ENCODE data around the gene CC2D2A. TPM values are rescaled to one million over a fixed set of nuclear protein-coding genes. Genes with fewer than 3 reads are reported as not detected.
"Not testable (repeated sequence)": the region's sequence is repeated elsewhere in the genome, so short reads cannot be mapped to it uniquely, and the experiment has no call there.

The CC2D2A gene
- polyA plus RNA-seq, 3 donors from 2014 or later: 0.29 to 0.75 (median 0.64) TPM

DNA sequence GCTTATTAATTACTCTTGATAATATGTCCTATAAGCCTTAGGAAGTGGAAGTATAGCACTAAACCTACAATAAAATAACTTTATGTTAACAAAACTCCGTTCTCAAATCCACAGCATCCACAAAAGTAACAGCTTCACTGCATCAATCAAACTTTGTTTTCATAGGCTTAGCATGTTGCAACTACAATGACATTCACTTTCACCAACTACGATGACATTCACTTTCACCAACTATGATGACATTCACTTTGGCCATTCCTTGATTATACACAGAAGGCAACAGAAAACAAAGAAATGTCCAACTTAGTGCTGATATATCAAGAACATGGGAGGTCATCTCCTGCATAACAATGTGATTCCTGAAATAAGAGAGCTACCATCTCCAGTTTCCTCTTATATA, 141.2 kb downstream of the CC2D2A start:
- Mint-ChIP-seq H3K36me3 (peaks cover 8 to 22% (median 10%) of the 10 kb centered on the region in 3 donors), H3K4me1 (peaks cover 20 to 43% of the 10 kb centered on the region in 2 donors), H3K4me3 (no peak overlapping the region), H3K27ac (no peak overlapping the region), H3K27me3 (ENCODE audit: low read depth in 3 of 3) (peaks cover 0 to 3% (median 0%) of the 10 kb centered on the region in 3 donors), H3K9me3 (no peaks in the 10 kb centered on the region)
- DNase-seq: no peak

DNA sequence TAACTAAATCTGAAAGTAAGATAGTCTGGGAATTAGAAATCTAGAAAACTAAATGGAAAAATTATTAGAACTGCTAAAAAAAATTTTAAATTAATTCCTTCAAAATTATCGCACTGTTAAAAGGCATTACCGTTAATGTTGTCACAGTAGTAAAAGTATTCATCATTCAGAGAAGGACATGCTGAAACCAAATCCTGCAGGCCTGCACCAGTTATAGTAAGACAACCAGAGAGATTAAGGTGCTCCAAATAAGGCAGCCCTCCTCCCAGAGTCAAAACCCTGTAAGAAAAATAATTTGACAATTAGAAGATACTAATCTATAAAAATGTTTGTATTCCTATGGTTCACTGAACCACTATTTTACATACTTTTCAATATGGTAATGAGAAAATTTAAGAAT, 142.5 kb downstream of the CC2D2A start:
- no peak overlapping the region for H3K27ac Mint-ChIP-seq
- no peak overlapping the region for H3K4me3 Mint-ChIP-seq
- H3K36me3 Mint-ChIP-seq: peaks cover 14 to 35% (median 17%) of the 10 kb centered on the region in 3 donors
- peaks cover 26 to 52% of the 10 kb centered on the region in 2 donors for H3K4me1 Mint-ChIP-seq
- H3K9me3 Mint-ChIP-seq: no peaks in the 10 kb centered on the region
- DNase-seq: no peak
- H3K27me3 Mint-ChIP-seq (ENCODE audit: low read depth in 3 of 3): peaks cover 0 to 7% (median 0%) of the 10 kb centered on the region in 3 donors

DNA sequence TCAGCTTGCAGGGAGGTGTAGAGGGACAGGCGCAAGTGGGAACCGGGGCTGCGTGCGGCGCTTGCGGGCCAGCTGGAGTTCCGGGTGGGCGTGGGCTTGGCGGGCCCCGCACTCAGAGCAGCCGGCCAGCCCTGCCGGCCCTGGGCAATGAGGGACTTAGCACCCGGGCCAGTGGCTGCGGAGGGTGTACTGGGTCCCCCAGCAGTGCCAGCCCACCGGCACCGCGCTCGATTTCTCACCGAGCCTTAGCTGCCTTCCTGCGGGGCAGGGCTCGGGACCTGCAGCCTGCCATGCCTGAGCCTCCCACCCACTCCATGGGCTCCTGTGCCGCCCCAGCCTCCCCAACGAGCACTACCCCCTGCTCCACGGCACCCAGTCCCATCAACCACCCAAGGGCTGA, 145.2 kb downstream of the CC2D2A start:
- H3K4me3 Mint-ChIP-seq; H3K27ac Mint-ChIP-seq; H3K9me3 Mint-ChIP-seq; DNase-seq; H3K27me3 Mint-ChIP-seq (ENCODE audit: low read depth in 3 of 3): not testable (repeated sequence)
- Mint-ChIP-seq H3K4me1 (peaks cover 33 to 66% of the 10 kb centered on the region in 2 donors), H3K36me3 (peaks cover 22 to 52% (median 35%) of the 10 kb centered on the region in 3 donors)

GRCh38 chr4:15617407-15617806, 147.7 kb downstream of the CC2D2A start:
- H3K9me3 Mint-ChIP-seq: peaks cover 5 to 19% (median 10%) of the 10 kb centered on the region in 6 donors
- DNase-seq; H3K27ac Mint-ChIP-seq; H3K27me3 Mint-ChIP-seq (ENCODE audit: low read depth in 3 of 3): not testable (repeated sequence)
- H3K4me1 Mint-ChIP-seq: peaks cover 48 to 74% of the 10 kb centered on the region in 2 donors
- H3K36me3 Mint-ChIP-seq: peaks cover 36 to 56% (median 46%) of the 10 kb centered on the region in 3 donors
- H3K4me3 Mint-ChIP-seq: peak overlapping the region in 1 of 5 donors; percentile 22

GRCh38 chr4:15636818-15637217, 167.1 kb downstream of the CC2D2A start:
- Mint-ChIP-seq H3K27ac (peak overlapping the region in 3 of 6 donors; percentile 43 to 60 (median 51)), H3K4me1 (peaks cover 3 to 23% of the 10 kb centered on the region in 2 donors), H3K4me3 (no peak overlapping the region), H3K36me3 (peaks cover 21 to 42% (median 24%) of the 10 kb centered on the region in 3 donors), H3K9me3 (no peaks in the 10 kb centered on the region), H3K27me3 (ENCODE audit: low read depth in 3 of 3) (peaks cover 0 to 1% (median 0%) of the 10 kb centered on the region in 3 donors)
- DNase-seq: no peak

DNA sequence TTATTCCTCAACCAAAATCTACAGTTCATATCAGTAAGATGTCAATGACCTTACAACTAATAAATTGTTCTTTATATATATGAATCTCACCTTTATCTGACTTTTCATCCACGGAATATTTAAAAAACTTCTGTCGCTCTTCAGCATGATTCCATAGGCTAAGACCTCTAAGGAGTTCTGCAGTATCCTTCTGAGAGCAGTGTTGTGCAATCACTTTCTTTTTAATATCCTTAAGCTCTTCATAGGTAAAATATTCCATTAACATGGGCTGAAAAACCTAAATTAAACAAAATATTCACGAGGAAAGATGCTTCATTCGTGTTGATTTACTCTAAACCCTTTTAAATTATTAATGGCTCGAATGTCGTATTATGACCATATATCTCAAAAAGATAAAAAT, 168.7 kb downstream of the CC2D2A start:
- peaks cover 0 to 1% (median 0%) of the 10 kb centered on the region in 3 donors for H3K27me3 Mint-ChIP-seq (ENCODE audit: low read depth in 3 of 3)
- H3K27ac Mint-ChIP-seq: no peak overlapping the region
- DNase-seq: no peak
- H3K4me3 Mint-ChIP-seq: no peak overlapping the region
- H3K36me3 Mint-ChIP-seq: peaks cover 12 to 35% (median 18%) of the 10 kb centered on the region in 3 donors
- peaks cover 7 to 35% of the 10 kb centered on the region in 2 donors for H3K4me1 Mint-ChIP-seq
- no peaks in the 10 kb centered on the region for H3K9me3 Mint-ChIP-seq

DNA sequence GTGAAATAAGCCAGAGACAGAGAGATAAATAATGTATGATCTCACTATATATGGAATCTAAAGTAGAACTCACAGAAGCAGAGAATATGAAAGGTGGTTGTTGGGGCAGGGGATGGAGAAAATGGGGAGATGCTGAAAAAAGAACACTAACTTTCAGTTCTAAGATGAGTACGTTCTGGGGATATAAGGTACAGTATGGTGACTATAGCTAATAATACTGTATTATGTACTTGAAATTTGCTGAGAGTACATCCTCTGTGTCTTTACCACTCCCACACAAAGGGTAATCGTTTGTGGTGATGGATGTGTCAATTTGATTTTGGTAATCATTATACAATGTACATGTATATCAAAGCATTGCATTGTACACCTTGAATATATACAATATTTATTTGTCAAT, 178.9 kb downstream of the CC2D2A start:
- Mint-ChIP-seq H3K4me3 (peak overlapping the region in 4 of 5 donors; percentile 0 to 51 (median 26)), H3K27me3 (ENCODE audit: low read depth in 3 of 3) (peaks cover 0 to 5% (median 0%) of the 10 kb centered on the region in 3 donors), H3K27ac (peak overlapping the region; percentile 30 to 70 (median 60)), H3K9me3 (no peaks in the 10 kb centered on the region), H3K36me3 (peaks cover 0 to 3% (median 0%) of the 10 kb centered on the region in 3 donors), H3K4me1 (peaks cover 70 to 94% of the 10 kb centered on the region in 2 donors)
- DNase-seq: no peak

DNA sequence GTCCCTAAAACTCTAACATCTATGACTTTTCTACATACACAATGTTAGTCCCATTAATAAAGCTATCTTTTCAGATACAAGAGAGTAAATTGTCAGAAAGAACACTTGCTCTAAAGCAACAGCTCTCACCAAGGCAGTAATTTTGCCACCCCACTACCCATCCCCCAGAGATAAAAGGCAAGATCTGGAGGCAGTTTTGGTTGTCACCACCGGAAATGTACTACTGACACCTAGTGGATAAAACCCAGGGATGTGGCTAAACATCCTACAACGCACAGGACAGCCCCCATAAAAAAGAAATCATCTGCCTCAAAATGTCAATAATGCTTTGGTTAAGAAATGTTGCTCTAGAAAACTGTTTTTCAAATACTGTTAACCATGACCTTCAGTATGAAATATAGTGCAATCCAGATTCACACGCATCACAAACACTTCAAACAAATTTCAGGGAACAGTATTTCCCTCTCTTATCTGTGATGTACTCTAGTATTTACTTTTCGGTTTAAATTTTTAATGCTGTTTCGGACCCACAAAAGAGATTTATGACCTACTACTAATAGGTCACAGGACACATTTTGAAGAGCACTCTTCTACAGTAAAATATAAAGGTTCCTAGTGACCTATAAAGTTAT, 180.3 kb downstream of the CC2D2A start:
- H3K4me3 Mint-ChIP-seq: peak overlapping the region; percentile 59 to 81 (median 64)
- peak; percentile 75 to 78 (median 76) for DNase-seq
- peak overlapping the region; percentile 55 to 90 (median 78) for H3K27ac Mint-ChIP-seq
- H3K27me3 Mint-ChIP-seq (ENCODE audit: low read depth in 3 of 3): peaks cover 3 to 14% (median 4%) of the 10 kb centered on the region in 3 donors
- no peaks in the 10 kb centered on the region for H3K9me3 Mint-ChIP-seq
- H3K36me3 Mint-ChIP-seq: no peaks in the 10 kb centered on the region
- H3K4me1 Mint-ChIP-seq: peaks cover 70 to 89% of the 10 kb centered on the region in 2 donors

Other genes starting within 250 kb of the CC2D2A start
- gene C1QTNF7, start 41.8 kb upstream of the CC2D2A start, polyA plus RNA-seq: not detected
- gene FBXL5, start 185.5 kb downstream of the CC2D2A start, polyA plus RNA-seq: 100 to 1,000 TPM; 116 to 249 (median 125) TPM
- 10 to 100 TPM; 47.9 to 58.3 (median 50.2) TPM for gene FAM200B, start 211.9 kb downstream of the CC2D2A start, polyA plus RNA-seq
- gene BST1, start 233.2 kb downstream of the CC2D2A start, polyA plus RNA-seq: 1 to 10 TPM in 2 of 3 donors, under 1 TPM in 1; 0.78 to 2.0 (median 1.1) TPM